NCI-H748 treated with DMSO at 0.1 percent for 48 hours (cell line): ENCODE data around the gene CCDC169.
A peak's percentile ranks its signal among the peaks of the same experiment; 100 is the strongest.

Experiments used
- DNase-seq: peaks from one replicate; lab custom pipeline; 2025; lab: John Stamatoyannopoulos, UW

The CCDC169 gene

GRCh38 chr13:36242761-36243160 lies 54.9 kb downstream of the CCDC169 start:
- DNase-seq: no peak

- no peak for DNase-seq
Observed at GRCh38 chr13:36231236-36231635, 66.4 kb downstream of the CCDC169 start.

- no peak for DNase-seq
Observed at GRCh38 chr13:36224730-36225129, 72.9 kb downstream of the CCDC169 start.

GRCh38 chr13:36219883-36220282 lies 77.7 kb downstream of the CCDC169 start:
- DNase-seq: no peak

- no peak for DNase-seq
Observed at GRCh38 chr13:36217456-36217855, 80.2 kb downstream of the CCDC169 start.

GRCh38 chr13:36214163-36214921 lies 83.3 kb downstream of the CCDC169 start, which contains the start of gene SOHLH2:
SOHLH2 (minus strand) TSS chr13:36214556; CDS start chr13:36214526, 30 bp downstream.
- no peak for DNase-seq

GRCh38 chr13:36212789-36213188 lies 84.8 kb downstream of the CCDC169 start:
- no peak for DNase-seq

GRCh38 chr13:36211567-36211966 lies 86.0 kb downstream of the CCDC169 start:
- DNase-seq: peak; percentile 41

DNA sequence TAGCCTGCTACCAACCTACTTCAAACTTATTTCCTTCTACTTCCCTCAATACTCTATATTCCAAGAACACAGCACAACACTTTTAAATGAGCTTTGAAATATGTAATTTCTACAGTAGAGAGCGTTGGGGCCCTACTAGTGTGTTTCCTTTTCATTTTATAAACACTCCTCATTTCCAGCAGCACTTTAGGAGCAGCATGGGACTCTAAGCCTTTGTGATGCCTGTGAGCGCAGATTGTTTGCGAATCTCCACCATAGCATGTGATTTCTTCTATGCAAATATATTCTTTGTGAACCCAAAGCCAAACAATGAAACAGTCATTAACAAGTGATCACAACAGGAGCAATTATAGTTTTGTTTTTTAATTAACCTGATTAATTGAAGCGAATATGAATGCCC lies 86.9 kb downstream of the CCDC169 start:
- no peak for DNase-seq

DNA sequence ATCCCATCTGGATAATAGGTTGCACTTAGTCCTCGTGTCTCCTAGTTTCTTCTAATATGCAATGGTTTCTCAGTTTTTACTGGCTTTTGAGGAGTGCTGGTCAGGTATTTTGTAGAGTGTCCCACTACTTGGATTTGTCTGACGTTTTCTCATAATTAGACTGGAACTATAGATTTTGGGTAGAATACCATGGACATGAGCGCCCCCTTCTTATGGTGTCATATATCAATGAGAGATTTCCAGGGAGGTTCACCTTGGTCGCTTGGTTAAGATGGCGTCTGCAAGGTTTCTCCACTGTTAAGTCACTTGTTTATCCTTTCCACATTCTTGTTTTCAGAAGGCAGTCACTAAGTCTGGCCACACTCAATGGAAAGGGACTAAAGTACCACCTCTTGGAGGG lies 89.9 kb downstream of the CCDC169 start:
- no peak for DNase-seq

DNA sequence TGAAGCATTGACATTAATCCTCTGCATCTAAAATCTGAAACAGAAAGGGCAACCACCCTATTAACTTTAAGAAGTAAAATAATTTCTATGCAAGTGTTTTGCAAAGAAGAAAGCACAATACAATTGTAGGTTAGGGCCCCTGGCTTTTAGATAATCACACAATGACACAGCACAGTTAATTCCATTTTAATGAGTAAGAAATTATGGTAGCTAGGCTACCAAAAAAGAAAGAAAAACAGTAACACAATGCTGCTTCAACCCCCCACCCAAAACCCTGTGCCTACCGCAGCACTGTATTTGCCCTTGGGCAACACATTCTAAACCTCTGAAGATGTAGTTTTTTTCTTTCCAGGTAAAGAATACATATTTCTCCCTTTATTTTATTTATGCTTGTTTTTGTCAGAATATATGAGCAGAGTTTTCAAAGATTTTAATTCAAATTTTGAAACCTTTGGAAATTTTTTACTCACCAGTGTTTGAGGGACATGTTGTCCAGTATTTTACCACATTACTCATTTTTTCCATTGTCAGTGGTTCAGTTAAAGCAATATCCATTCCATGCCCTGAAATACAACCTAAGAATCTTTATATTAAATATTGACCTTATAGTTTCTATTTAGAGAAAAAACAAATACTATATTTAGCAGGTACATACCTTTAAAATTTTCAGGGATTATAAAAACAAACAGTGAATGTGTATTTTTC lies 104.3 kb downstream of the CCDC169 start:
- peak; percentile 97 for DNase-seq

DNA sequence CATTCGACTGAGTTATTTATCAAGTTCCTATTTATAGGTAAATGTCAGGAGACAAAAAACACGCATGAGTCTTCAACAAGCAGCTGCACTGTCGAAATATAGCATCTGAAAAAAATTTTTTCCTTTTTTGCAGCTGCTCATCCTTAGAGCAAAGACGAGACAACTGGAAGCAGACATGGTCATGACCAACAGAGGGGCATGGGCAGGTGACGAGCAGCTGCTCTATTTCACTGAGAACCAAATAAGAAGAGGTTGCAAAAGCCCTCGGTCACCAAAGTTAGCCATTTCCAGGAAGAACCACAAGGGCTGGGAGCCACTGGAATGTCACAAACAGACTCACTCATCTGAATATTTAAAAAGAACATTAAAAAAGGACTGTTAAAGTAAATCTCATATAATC lies 105.4 kb downstream of the CCDC169 start:
- DNase-seq: peak; percentile 45

DNA sequence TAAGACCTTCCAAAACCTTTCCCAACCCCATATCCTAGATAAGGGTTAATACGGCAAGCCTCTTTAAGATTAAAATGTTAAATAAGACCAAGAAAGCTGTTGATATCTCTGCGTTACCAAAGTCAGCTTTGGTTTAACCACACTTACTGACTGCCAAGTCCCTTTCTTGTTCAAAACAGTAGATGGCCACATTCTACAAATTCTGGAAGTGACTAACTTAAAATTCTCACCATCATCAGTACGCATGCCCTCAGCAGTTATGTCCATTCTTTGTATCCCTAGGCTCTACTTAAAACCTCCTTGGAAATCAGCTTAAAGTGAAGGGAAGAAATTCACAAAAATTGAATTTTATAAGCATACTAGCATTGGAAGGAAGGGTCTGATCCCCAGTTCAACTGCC lies 106.8 kb downstream of the CCDC169 start:
- no peak for DNase-seq

DNA sequence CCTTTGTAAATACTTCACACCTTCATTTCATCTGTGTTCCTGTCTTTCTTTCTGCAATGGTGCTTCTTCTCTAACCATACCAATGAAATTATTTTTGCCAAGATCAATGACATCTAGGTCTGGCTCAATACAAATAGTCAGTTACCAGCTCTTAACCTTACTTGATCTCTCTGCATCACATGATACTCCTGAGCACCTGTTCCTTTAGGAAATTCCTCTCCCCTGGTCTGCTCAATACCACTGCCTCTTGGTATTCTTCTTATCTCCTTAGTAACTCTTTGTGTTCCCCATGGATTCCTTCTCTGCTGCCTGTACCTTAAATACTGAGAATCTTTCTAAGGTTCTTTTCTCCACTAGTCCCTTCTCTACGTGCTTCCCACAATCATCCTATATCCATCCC lies 109.2 kb downstream of the CCDC169 start:
- no peak for DNase-seq

DNA sequence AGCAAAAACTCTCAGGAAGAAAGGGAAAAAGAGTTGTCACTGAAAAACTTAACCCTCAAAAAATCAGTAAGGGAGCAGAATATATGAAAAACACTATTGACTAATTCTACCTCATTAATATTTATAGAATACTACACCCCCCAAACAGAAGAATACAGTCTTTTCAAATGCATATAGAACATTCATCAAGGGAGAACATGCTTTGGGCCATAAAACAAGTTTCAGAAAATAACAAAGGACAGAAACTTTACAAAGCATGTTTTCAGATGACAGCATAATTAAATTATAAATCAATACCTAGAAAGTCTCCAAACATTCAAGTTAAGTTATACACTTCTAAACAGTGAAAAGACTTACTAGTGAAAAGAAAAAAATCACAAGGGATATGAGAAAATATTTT lies 113.7 kb downstream of the CCDC169 start:
- DNase-seq: no peak
